HepG2 (cell line): ENCODE results near the gene MBD2. TPM values are rescaled to one million over a fixed set of nuclear protein-coding genes. Genes with fewer than 3 reads are reported as not detected.

Source experiments
- ATAC-seq: fragments of 200-7000 bp; cut with Tn5 transposase; 3 replicates; pipeline ENCODE4 v1.9.1; 2020; ENCODE audit warnings: mild to moderate bottlenecking, moderate library complexity
- BruUV-seq: library from RNA; stranded (reverse); fragments of 400-500 nt; replicated peaks from 2 replicates; lab custom pipeline; 2021; lab: Mats Ljungman, UMichigan
- CTCF ChIA-PET: fragments of 300-600 bp; formaldehyde crosslinking; extraction: SDS; loops from one replicate; lab custom pipeline; 2021; ENCODE audit warnings: low total read pairs, inconsistent platforms, low intra/inter-chr PET ratio; lab: Yijun Ruan, JAX
- POLR2A ChIA-PET: fragments of 350-600 bp; sonication (Branson Sonifier 250); formaldehyde crosslinking; loops from one replicate; lab custom pipeline; 2020; ENCODE audit warnings: antibody characterized with exemption, inconsistent platforms; lab: Yijun Ruan, JAX
- DNase-seq: peaks from one replicate; pipeline ENCODE4 v3.0.0-alpha.2; 2015; ENCODE audit warnings: low spot score
- FAIRE-seq: peaks from 3 replicates; lab custom pipeline; 2011; peaks lifted over from hg19 to GRCh38; lab: Jason Lieb, UNC
- H2AFZ ChIP-seq: one replicate; pipeline ENCODE4 v1.6.1; 2011; ENCODE audit warnings: low read length, inconsistent platforms
- H3K27ac ChIP-seq: fragments of 300-600 bp; 3 replicates; pipeline ENCODE4 v1.8.0; 2011; ENCODE audit warnings: mixed run types, mild to moderate bottlenecking, mixed read lengths, low read length, inconsistent platforms; ENCODE audit not compliant: insufficient read depth; ENCODE audit errors: extremely low read length
- H3K27me3 ChIP-seq, 2 experiments: fragments of 200-600 bp in 1 of 2; 2 replicates in 1 of 2; 3 replicates in 1 of 2; pipeline versions ENCODE4 v1.6.0 to v1.8.0; 2011; ENCODE audit warnings: low read length in 2 of 2, mild to moderate bottlenecking in 2 of 2, moderate library complexity in 2 of 2, inconsistent platforms in 1 of 2; ENCODE audit not compliant: insufficient read depth in 2 of 2, control insufficient read depth in 1 of 2
- H3K36me3 ChIP-seq, 2 experiments: fragments of 200-600 bp in 1 of 2; replicated peaks in 1 of 2; 2 replicates in 1 of 2; 3 replicates in 1 of 2; pipeline versions ENCODE4 v1.5.1 to v1.8.0; 2011; ENCODE audit warnings: low read length in 2 of 2, inconsistent platforms in 1 of 2; ENCODE audit not compliant: insufficient read depth in 2 of 2, control insufficient read depth in 1 of 2
- H3K4me1 ChIP-seq: 2 replicates; pipeline ENCODE4 v1.5.1; 2012; ENCODE audit warnings: low read length, inconsistent platforms; ENCODE audit not compliant: insufficient read depth
- H3K4me2 ChIP-seq: 2 replicates; pipeline ENCODE4 v1.6.0; 2011; ENCODE audit warnings: low read depth, low read length, inconsistent platforms
- H3K4me3 ChIP-seq, 3 experiments: fragments of 200-600 bp in 1 of 3; sonication (generic), shearing (Covaris generic) in 1 of 3; replicated peaks in 1 of 3; 2 replicates each; pipeline ENCODE4 v1.5.1; 2011 to 2016; ENCODE audit warnings: low read length in 3 of 3, inconsistent platforms in 2 of 3, low read depth in 2 of 3, mild to moderate bottlenecking in 2 of 3, control low read depth in 1 of 3, mixed read lengths in 1 of 3; ENCODE audit not compliant: insufficient read depth in 1 of 3
- H3K79me2 ChIP-seq: one replicate; pipeline ENCODE4 v1.6.1; 2011; ENCODE audit warnings: low read length, inconsistent platforms; ENCODE audit not compliant: insufficient read depth
- H3K9ac ChIP-seq: 2 replicates; pipeline ENCODE4 v1.6.0; 2011; ENCODE audit warnings: mild to moderate bottlenecking, low read depth, low read length, inconsistent platforms; ENCODE audit not compliant: insufficient read depth
- H3K9me3 ChIP-seq: 2 replicates; pipeline ENCODE4 v1.5.1; 2012; ENCODE audit warnings: mild to moderate bottlenecking, low read length
- H4K20me1 ChIP-seq: 2 replicates; pipeline ENCODE4 v1.6.0; 2011; ENCODE audit warnings: inconsistent platforms, mild to moderate bottlenecking, low read length, moderate library complexity; ENCODE audit not compliant: insufficient read depth
- CBX5 ChIP-seq: sonication (generic); formaldehyde crosslinking; IDR thresholded peaks from 2 replicates; pipeline ENCODE4 v1.4.0; 2020; ENCODE audit warnings: missing genetic modification reagents, borderline replicate concordance
- GFI1 ChIP-seq: sonication (generic); formaldehyde crosslinking; IDR thresholded peaks from 2 replicates; pipeline ENCODE4 v1.5.0; 2020; ENCODE audit warnings: missing genetic modification reagents, mild to moderate bottlenecking, borderline replicate concordance
- GMEB2 ChIP-seq: IDR thresholded peaks from 2 replicates; pipeline ENCODE4 v1.6.1; 2016; ENCODE audit warnings: missing biosample characterization, missing genetic modification reagents, low read depth
- MAFG ChIP-seq: sonication (generic); formaldehyde crosslinking; IDR thresholded peaks from 2 replicates; pipeline ENCODE4 v1.5.1; 2020; ENCODE audit warnings: mild to moderate bottlenecking, missing genetic modification reagents
- MLX ChIP-seq: IDR thresholded peaks from 2 replicates; pipeline ENCODE4 v1.6.1; 2016
- ZBTB37 ChIP-seq: sonication (generic); formaldehyde crosslinking; IDR thresholded peaks from 2 replicates; pipeline ENCODE4 v1.4.0; 2020; ENCODE audit warnings: mild to moderate bottlenecking, missing genetic modification reagents
- ZSCAN25 ChIP-seq: sonication (generic); formaldehyde crosslinking; IDR thresholded peaks from 2 replicates; pipeline ENCODE4 v1.8.0; 2022; ENCODE audit warnings: mild to moderate bottlenecking, missing genetic modification reagents
- WGBS: methylation state at CpG from one replicate; pipeline ENCODE4 v1.1.6; 2017; ENCODE audit warnings: low lambda C conversion rate; 5-methylcytosine and 5-hydroxymethylcytosine counted together
- in situ Hi-C: cut with HindIII; loops from 2 replicates; pipeline ENCODE4 v1.10.0; 2017; ENCODE audit warnings: low pct_unique_long_range_greater_than_20kb; ENCODE audit not compliant: extremely low pct_ligation_motif_present
- intact Hi-C: fragments of 100-400 bp; cut with micrococcal nuclease; formaldehyde crosslinking; loops from one replicate; pipeline ENCODE4 v1.10.0; 2022; ENCODE audit not compliant: unreplicated experiment
- polyA plus RNA-seq, 8 experiments: library from polyadenylated mRNA; depleted of rRNA in 3 of 8; stranded (reverse) in 7 of 8; unstranded in 1 of 8; fragments of >200 nt; fragmentation: Illumina TruSeq in 4 of 8; extraction: Trizol in 4 of 8; gene quantifications; 2 replicates each; pipeline versions ENCODE4 v1.2.1 to v1.2.3, GENCODE V29; 2011 to 2016; ENCODE audit warnings: low read depth in 4 of 8, missing spikeins in 1 of 8, mixed read lengths in 1 of 8; ENCODE audit not compliant: insufficient read depth in 1 of 8
- total RNA-seq, 5 experiments: library from RNA; depleted of rRNA; stranded (reverse); fragments of >200 nt; fragmentation: Illumina TruSeq; extraction: Trizol; gene quantifications; 2 replicates each; pipeline ENCODE4 v1.2.3, GENCODE V29; 2016; ENCODE audit warnings: low read depth in 1 of 5

The MBD2 gene
- total and polyA plus RNA-seq, 2 of the 13 experiments (the other 11 are each of a cell fraction or from before 2014, with no cell fraction given), result 19.1 to 38.5 TPM

GRCh38 chr18:54169431-54170403, 54.8 kb downstream of the MBD2 start:
- BruUV-seq, result no TSS peak
- Histone ChIP-seq H3K27ac (no peak overlapping the region), H3K4me3 (no peak overlapping the region), H3K79me2 (no peaks in the 10 kb centered on the region), H4K20me1 (no peaks in the 10 kb centered on the region), H3K36me3 (no peaks in the 10 kb centered on the region; a peak in 1 of 5 replicates), H3K9me3 (no peaks in the 10 kb centered on the region), H3K9ac (no peak overlapping the region), H2AFZ (no peak overlapping the region), H3K27me3 (no peaks in the 10 kb centered on the region), H3K4me2 (no peak overlapping the region), H3K4me1 (no peaks in the 10 kb centered on the region)
- CTCF ChIA-PET, result no interaction called here
- no peak for TF ChIP-seq GFI1 (CRISPR knock-in tag)
- POLR2A ChIA-PET, result no interaction called here
- intact Hi-C loops (no loop called here), in situ Hi-C loops (no loop called here)
- ATAC-seq (no peak), DNase-seq (no peak), FAIRE-seq (no peak)
- 81% methylated on average over 4 of the region's 4 CpGs for WGBS

- intact Hi-C loops, result no loop called here
- Histone ChIP-seq H3K4me3 (no peak overlapping the region), H3K27me3 (no peaks in the 10 kb centered on the region), H3K27ac (no peak overlapping the region), H4K20me1 (no peaks in the 10 kb centered on the region), H3K4me2 (no peak overlapping the region), H3K4me1 (no peaks in the 10 kb centered on the region), H3K36me3 (peaks cover 8 to 17% of the 10 kb centered on the region in 2 experiments; a peak in 4 of 5 replicates), H3K9me3 (no peaks in the 10 kb centered on the region), H3K9ac (no peak overlapping the region), H2AFZ (no peak overlapping the region), H3K79me2 (no peaks in the 10 kb centered on the region)
- no peak for ATAC-seq
- DNase-seq, result no peak
- TF ChIP-seq MAFG (CRISPR knock-in tag) (no peak), ZSCAN25 (CRISPR knock-in tag) (no peak), CBX5 (CRISPR knock-in tag) (no peak), ZBTB37 (CRISPR knock-in tag) (no peak), GMEB2 (no peak), MLX (no peak)
- FAIRE-seq, result no peak
- 100% methylated on average over 1 of the region's 1 CpG for WGBS
- in situ Hi-C loops, result no loop called here
- ChIA-PET CTCF (no interaction called here), POLR2A (no interaction called here)
- no TSS peak for BruUV-seq
These were observed 59.0 kb downstream of the MBD2 start for GRCh38 chr18:54165450-54165849.
